GM18907 (cell line): ENCODE measurements around the gene COG3.

ENCODE experiments used
- ATAC-seq: cut with Tn5 transposase; IDR thresholded peaks from one replicate; pipeline ENCODE4 v1.9.1; 2021; ENCODE audit warnings: mild to moderate bottlenecking, moderate library complexity; ENCODE audit not compliant: unreplicated experiment

COG3 gene

DNA sequence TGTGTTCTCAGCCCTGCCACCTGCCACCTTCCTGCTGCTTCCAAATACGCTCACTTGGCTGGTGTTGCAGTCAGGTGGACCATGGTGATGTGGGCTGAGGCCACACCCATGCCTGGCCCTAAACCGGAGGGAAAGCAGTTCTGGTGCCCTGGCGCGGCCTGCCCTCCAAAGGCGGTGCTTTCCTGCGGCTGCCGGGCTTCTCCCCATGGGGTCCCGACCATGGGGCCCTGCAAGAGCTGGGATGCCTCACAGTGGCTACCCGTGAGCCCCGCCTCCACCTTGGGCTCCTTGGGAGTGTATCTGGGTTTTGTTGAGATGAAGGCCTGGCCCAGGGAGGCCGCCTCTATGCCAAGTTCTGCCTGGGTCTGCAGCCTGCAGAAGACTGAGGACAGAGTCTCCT lies 77.1 kb downstream of the COG3 start:
- ATAC-seq: no peak

DNA sequence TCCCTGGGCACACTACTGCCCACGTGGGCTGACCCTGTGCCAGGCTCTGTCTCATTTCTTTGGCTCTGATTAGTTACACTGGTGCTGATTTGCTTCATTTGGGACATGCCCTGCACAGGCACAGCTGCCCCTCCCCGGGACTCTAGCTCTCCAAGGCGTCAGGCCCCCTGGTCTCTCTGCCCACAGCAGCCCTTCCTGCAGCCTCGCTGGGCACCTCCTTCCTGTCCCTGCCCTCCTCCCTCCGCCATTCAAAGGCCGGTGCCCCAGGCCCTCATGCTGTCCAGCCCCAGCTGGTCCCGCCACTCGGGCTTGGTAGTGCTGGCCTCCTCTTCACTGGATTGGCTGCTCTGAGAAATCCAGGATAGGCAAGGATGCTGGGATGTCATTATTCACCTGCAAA lies 77.7 kb downstream of the COG3 start:
- ATAC-seq: no peak

DNA sequence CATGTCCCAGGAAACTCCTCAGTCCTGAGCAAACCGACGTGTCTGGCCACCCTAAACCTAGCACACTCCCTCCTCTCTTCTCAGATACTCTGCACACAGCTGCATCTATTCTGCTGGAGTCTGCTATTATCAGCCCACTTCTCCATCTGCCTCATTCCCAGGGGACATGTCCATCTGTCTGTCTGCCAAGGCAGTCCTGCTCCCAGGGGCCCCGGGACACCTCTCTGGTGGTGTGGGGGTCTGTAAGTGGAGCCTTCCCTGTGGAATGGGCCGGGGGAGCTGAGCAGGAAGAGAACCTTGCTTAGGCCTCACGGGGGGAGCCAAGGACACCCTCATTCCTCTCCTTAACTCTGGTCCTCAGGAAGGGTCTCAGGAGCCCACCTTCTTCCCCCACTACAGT lies 78.1 kb downstream of the COG3 start:
- ATAC-seq: no peak

DNA sequence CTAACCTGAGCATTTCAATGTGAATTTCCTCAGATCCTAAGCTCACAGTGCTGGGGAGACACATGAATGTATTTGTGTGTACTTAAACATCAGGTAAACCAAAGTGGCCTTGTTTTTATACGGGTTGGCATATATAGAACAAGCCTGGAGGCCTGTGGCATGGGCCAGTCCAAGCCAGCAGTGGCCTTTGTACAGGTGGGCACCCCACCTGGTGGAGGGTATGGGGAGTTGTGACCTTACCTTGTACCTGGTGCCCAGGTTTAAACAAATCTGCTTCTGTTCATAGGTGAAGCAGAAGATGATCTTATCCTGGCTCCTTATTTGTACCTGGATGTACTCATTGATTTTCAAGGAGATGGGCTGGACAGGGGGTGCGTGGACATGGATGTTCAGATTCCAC lies 79.8 kb downstream of the COG3 start:
- ATAC-seq: no peak

DNA sequence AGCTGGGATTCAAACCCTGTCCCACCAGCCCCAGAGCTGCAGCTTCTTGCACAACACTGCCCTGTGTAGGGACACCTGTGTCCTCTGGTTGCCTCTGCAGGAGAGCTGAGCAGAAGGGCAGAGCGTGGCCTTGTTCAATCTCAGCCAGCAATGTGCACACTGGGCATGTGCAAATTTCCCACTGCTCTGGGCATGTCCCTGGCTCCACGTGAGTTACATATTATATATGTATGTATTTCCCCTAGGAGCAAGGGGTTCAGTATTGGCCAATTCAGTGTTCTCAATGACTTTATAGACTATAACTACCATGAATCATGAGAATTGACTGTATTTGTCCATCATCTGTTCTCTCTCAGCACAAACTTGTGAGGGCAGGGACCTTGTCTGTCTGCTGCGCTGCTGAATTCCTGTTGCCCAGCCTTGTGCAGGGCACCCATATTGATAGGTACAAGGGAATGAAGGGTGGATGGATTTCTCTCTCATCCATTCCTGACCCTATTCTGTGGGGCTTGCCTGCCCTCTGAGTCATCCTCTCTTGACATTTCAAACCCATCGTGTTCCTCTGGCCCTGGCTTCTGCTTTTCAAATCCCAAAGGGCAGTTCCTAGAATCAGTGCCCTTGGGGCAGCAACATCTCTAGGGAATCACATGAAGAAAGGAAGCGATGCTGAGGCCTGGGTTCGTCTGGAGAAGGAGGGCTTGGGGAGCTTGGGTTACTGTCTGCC lies 81.1 kb downstream of the COG3 start:
- no peak for ATAC-seq

DNA sequence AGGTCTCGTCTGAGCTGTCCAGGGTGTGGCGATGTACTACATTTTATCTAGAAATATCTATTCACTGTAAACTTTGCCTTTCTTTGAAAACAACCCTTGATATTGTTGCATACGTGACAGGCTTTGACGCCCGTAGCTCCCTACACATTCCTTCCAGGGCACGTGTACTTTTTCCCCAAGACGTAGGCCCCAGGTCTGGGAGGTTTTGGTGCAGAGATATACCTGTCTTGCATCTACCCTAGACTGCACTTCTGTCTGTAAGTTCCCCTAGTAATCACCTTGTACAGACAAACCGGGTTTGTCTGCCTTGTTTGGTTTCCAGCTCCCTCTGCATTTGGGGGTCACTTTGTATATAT lies 81.6 kb downstream of the COG3 start:
- no peak for ATAC-seq

DNA sequence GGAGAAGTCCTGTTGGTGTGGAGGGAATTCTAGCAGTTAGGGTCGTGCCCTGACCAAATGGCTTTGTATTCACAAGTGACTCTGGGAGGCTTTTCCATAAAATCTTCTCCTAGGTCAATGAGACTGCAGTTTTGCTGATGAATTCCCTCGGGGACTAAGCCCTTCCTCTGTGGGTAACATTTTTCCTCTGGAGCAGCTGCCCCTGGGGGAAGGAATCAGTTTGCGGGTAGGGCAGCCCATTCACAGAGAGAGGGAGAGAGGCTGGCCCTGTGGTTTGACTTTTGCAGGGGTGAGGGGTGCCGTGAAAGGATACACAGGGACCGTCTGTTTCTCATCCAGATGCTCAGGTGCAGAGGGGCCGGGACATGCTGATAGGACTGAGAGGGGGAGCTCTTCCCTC lies 83.5 kb downstream of the COG3 start:
- no peak for ATAC-seq

DNA sequence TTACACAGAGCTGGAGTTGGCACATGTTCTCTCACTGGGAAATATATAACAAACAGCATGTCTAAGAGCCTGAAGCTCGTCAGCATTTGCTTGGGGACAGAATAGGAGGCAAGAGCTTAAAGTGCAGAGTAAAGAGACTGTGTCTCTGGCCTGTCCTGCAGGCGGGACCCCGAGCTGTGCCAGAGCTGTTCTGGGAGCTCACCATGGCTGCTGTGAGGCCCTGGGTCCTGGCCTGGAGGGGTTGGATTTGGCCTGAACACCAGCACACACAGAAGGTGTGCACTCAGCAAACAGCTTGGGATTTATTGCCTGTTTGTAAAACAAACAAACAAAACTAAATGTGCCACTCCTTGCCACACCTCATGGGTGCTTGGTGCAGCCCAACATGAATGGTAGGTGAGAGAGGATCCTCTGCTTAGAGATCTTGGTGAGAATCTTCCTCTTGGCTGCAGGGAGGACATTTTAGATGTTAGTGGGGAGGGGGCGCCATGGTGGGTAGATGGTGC lies 89.9 kb downstream of the COG3 start:
- ATAC-seq: no peak

DNA sequence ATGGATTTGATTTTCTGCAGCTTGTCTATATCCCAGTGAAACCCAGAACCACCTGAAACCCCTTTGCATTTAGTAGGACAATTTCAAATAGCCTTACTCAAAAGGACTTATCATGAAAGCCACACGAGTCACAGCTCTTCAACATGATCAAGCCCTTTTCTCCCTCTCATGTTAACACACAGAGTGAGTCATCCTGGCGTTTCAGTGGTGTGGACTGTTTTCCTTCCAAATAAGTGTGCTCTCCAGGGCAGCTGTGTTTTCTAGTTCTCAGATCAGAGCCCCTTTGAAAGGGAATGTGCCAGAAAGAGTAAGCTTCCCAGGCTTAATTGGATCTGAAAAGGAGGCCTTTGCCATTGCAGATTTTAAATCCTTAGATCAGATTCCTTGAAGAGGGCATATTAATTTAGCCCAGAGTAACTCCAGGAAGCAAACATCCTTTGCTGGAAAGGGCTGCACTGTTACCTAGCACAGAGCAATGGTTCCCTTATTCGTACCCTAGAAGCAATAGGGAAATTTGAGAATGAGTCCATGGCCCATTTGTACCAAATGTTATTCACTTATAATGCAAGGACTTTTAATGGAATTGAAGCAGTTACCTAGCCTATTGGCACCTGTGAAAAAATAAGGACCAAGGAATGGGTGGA lies 99.5 kb downstream of the COG3 start:
- no peak for ATAC-seq

DNA sequence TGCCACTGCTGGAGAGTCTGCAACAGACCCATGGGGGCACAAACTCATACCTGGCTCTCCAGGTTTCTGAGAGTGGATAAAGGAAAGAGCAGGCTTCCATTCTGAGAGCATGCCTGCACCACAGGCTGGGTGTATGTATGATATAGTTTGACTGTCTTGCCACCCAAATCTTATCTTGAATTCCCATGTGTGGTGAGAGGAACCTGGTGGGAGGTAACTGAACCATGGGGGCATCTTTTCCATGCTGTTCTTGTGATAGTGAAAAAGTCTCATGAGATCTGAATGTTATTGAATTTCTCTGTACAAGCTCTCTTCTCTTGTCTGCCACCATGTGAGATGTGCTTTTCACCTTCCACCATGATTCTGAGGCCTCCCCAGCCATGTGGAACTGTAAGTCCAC lies 100.6 kb downstream of the COG3 start:
- no peak for ATAC-seq

DNA sequence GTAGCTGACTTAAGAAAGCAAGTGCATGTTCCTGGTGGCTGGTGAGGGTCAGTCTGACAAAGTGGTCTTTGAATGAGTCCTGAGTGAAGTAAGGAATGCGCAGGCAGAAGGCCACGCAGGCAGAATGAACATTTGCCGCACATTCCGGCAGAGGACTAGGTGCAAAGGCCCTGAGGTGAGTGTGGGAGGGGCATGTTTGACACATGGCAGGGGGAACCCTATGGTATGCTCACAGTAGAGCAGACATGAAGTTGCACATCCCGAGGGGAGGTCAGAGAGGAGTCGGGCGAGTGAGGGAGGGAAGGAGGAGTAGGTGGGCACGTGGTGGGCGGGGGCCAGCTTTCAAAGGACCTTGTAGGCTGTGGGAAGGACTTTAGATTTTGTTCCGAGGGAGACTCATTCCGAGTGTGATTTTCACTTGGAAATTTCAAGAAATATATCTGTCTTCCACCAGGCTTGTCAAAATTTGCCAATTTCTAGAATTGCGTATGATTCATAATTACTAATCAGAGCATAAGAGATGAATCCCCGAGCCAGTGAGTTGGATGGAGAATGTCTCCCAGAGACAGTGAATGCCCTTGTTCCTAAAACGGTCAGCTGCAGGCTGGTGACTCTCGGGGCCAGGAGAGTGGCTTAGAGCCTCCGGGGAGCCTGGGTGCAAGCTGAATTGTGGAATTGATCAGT lies 110.5 kb downstream of the COG3 start:
- no peak for ATAC-seq

DNA sequence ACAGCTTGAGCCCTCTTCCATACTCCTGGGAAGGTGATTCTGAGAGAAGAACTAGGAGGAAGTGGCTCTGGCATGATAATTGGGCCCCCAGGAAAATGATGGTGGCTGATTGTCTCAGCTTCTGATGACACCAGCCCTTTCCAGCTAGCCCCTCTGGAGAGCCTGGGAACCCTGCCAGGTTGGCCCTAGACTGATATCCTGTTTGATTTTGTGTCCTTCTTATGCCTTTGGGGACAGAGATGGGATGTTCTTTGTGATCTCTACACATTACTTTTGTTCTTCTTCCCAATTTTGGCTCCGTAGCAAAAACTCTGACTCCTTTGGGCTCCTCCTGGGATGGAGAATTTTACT lies 111.1 kb downstream of the COG3 start:
- no peak for ATAC-seq

DNA sequence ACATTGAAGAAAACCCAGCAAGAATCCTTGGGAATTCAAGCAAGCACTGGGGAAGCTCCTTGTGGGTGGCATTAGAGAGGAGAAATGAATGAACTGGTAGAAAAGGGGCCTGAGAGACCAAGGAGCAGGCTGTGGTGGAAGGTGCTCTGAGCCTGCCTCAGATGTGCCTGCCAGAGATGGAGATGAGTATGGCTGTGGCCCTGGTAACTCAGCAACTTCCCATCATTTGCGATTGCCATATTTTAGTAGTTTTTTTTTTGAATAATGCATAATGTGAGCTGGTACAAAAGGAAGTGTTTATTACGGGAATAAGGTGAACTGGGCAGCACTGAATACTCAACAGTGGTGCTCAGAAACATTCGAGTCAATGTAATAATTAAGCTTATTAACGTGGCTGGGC lies 111.7 kb downstream of the COG3 start:
- ATAC-seq: no peak

DNA sequence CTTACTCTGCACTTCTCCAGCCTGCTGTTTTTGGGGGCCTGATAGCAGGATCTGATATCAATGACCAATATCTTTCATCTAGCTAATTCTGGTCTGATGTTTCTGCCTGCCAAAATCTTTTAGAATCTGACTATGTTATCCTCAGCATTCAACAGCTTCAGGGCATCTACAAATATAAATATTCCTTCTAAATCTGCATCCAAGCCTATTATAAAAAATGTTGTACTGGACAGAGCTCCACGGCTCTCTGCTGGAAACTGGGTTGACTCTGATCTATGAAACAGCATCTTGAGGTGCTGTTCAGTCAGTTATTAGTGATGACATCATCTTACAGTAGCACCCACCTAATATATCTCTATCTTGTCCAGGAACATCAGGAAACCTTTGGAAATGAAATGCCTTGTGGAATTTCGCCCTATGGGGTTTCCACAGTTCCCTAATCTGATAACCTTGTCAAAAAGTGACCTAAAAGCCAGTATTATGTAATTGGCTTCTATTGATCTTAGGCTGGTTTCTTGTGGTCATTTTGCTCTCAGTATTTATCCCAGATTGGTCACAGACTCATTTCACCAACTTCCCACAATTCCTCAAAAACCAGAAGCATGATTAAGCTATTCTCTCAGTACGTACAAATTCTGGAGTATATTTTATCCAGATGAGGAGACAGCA lies 117.8 kb downstream of the COG3 start:
- no peak for ATAC-seq

DNA sequence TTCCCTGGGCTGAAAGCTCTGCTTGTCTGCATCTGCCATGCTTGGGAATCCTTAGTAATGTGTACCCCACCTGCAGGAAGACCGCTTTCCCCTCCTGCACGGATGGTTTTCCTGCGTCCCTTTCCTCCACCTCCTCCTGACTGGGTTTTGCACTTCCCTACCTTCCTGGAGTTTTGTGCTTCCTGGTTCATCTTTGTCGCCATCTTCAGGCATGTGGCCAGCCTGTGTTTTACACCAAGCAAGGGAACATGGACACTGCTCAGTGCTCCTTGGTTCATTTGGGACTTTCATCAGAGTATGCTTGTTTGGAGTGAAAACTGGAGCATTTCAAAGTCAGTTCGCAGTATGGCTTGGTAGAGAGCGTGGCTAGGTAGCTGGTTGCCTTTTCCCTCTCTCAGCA lies 120.1 kb downstream of the COG3 start:
- ATAC-seq: no peak
